ENCODE measurements around the gene PXDC1.

DNA sequence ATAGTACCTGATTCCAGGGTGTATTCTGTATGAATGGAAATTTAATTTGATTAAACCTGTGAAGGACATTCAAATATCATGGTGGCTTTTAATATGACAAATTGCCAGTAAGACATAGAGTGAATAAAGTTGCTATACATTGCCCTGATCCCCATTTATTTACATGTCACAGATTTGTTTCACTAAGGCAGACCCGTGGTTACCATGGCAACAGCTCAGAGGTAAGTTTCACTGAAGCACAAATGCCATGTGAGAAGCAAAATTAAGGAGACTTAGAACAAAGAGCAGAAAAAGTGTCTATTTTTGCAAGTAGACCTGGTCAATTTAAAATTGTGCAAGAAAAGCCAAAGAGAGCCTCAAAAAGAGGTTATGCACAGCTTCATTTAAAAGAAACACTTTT is 63.7 kb downstream of the PXDC1 start:
- TF ChIP-seq CTCF (IDR thresholded peaks at IDR 0.05) (no peak), ZFX (IDR thresholded peaks at IDR 0.05; ENCODE audit: borderline replicate concordance) (no peak)
